T-helper 1 cell treated with Interleukin-12 subunit alpha and Interleukin-12 subunit beta and Interleukin-4 antibody, amounts not matched to agents 30 μg/mL and 1 μg/mL, for 36 hours (primary cell): Measurements from ENCODE around the gene ITPRIPL2.
A peak's percentile ranks its signal among the peaks of the same experiment; 100 is the strongest.

ENCODE experiments used
- H3K27ac Mint-ChIP-seq: one replicate; pipeline ENCODE4 v1.8.0; 2021; ENCODE audit warnings: mild to moderate bottlenecking, mixed read lengths
- H3K27me3 Mint-ChIP-seq: one replicate; pipeline ENCODE4 v1.8.0; 2021; ENCODE audit warnings: low read depth, mixed read lengths
- H3K36me3 Mint-ChIP-seq: one replicate; pipeline ENCODE4 v1.8.0; 2021; ENCODE audit warnings: low read depth, mixed read lengths
- H3K4me1 Mint-ChIP-seq: one replicate; pipeline ENCODE4 v1.8.0; 2021; ENCODE audit warnings: low read depth, mixed read lengths
- H3K4me3 Mint-ChIP-seq: one replicate; pipeline ENCODE4 v1.8.0; 2021; ENCODE audit warnings: mild to moderate bottlenecking, moderate library complexity, mixed read lengths
- H3K9me3 Mint-ChIP-seq: one replicate; pipeline ENCODE4 v1.8.0; 2021; ENCODE audit warnings: mixed read lengths

ITPRIPL2 gene

GRCh38 chr16:19086322-19087199 lies 27.2 kb upstream of the ITPRIPL2 start:
- Mint-ChIP-seq H3K4me1 (peaks cover 6% of the 10 kb centered on the region), H3K36me3 (peaks cover 5% of the 10 kb centered on the region), H3K9me3 (peaks cover 7% of the 10 kb centered on the region), H3K27ac (no peak overlapping the region), H3K27me3 (peaks cover 14% of the 10 kb centered on the region), H3K4me3 (peak overlapping the region; percentile 63)

- Mint-ChIP-seq H3K27ac (no peak overlapping the region), H3K4me3 (no peak overlapping the region), H3K9me3 (peaks cover 18% of the 10 kb centered on the region), H3K36me3 (peaks cover 1% of the 10 kb centered on the region), H3K27me3 (peaks cover 14% of the 10 kb centered on the region), H3K4me1 (peaks cover 6% of the 10 kb centered on the region)
Measured at GRCh38 chr16:19088341-19088916, 25.3 kb upstream of the ITPRIPL2 start.

GRCh38 chr16:19089410-19089955 lies 24.3 kb upstream of the ITPRIPL2 start:
- Mint-ChIP-seq H3K36me3 (peaks cover 1% of the 10 kb centered on the region), H3K27me3 (peaks cover 14% of the 10 kb centered on the region), H3K4me1 (peaks cover 6% of the 10 kb centered on the region), H3K9me3 (peaks cover 18% of the 10 kb centered on the region), H3K4me3 (no peak overlapping the region), H3K27ac (no peak overlapping the region)

GRCh38 chr16:19090916-19091315 lies 22.8 kb upstream of the ITPRIPL2 start:
- Mint-ChIP-seq H3K27ac (no peak overlapping the region), H3K27me3 (peaks cover 8% of the 10 kb centered on the region), H3K9me3 (peaks cover 23% of the 10 kb centered on the region)

GRCh38 chr16:19092653-19093410 lies 20.9 kb upstream of the ITPRIPL2 start:
- H3K36me3 Mint-ChIP-seq = peaks cover 1% of the 10 kb centered on the region
- H3K4me3 Mint-ChIP-seq = no peak overlapping the region
- no peak overlapping the region for H3K27ac Mint-ChIP-seq
- peaks cover 25% of the 10 kb centered on the region for H3K9me3 Mint-ChIP-seq
- peaks cover 4% of the 10 kb centered on the region for H3K4me1 Mint-ChIP-seq
- no peaks in the 10 kb centered on the region for H3K27me3 Mint-ChIP-seq

More at GRCh38 chr16:19090916-19091315, 22.8 kb upstream of the ITPRIPL2 start:
- Mint-ChIP-seq H3K36me3 (peaks cover 1% of the 10 kb centered on the region), H3K4me1 (peaks cover 10% of the 10 kb centered on the region), H3K4me3 (no peak overlapping the region)

GRCh38 chr16:19093631-19094541 lies 19.9 kb upstream of the ITPRIPL2 start:
- H3K9me3 Mint-ChIP-seq = peaks cover 31% of the 10 kb centered on the region
- H3K4me3 Mint-ChIP-seq = no peak overlapping the region
- peaks cover 1% of the 10 kb centered on the region for H3K36me3 Mint-ChIP-seq
- no peak overlapping the region for H3K27ac Mint-ChIP-seq
- H3K4me1 Mint-ChIP-seq = peaks cover 4% of the 10 kb centered on the region
- H3K27me3 Mint-ChIP-seq = no peaks in the 10 kb centered on the region

- peaks cover 4% of the 10 kb centered on the region for H3K4me1 Mint-ChIP-seq
- H3K27ac Mint-ChIP-seq = no peak overlapping the region
- peaks cover 1% of the 10 kb centered on the region for H3K36me3 Mint-ChIP-seq
- H3K4me3 Mint-ChIP-seq = no peak overlapping the region
- peaks cover 31% of the 10 kb centered on the region for H3K9me3 Mint-ChIP-seq
- no peaks in the 10 kb centered on the region for H3K27me3 Mint-ChIP-seq
Measured at GRCh38 chr16:19094542-19095365, 19.0 kb upstream of the ITPRIPL2 start.

GRCh38 chr16:19095654-19096053 lies 18.1 kb upstream of the ITPRIPL2 start:
- Mint-ChIP-seq H3K27ac (no peak overlapping the region), H3K9me3 (peaks cover 31% of the 10 kb centered on the region), H3K36me3 (peaks cover 1% of the 10 kb centered on the region), H3K27me3 (no peaks in the 10 kb centered on the region), H3K4me3 (no peak overlapping the region), H3K4me1 (peaks cover 4% of the 10 kb centered on the region)

- Mint-ChIP-seq H3K9me3 (peaks cover 13% of the 10 kb centered on the region), H3K4me1 (peaks cover 4% of the 10 kb centered on the region), H3K27ac (no peak overlapping the region), H3K27me3 (peaks cover 6% of the 10 kb centered on the region), H3K36me3 (no peaks in the 10 kb centered on the region), H3K4me3 (no peak overlapping the region)
Measured at GRCh38 chr16:19098173-19098572, 15.6 kb upstream of the ITPRIPL2 start.

GRCh38 chr16:19102187-19102872 lies 11.4 kb upstream of the ITPRIPL2 start:
- Mint-ChIP-seq H3K27me3 (peaks cover 6% of the 10 kb centered on the region), H3K9me3 (peaks cover 8% of the 10 kb centered on the region), H3K4me3 (no peak overlapping the region), H3K4me1 (no peaks in the 10 kb centered on the region), H3K27ac (no peak overlapping the region), H3K36me3 (no peaks in the 10 kb centered on the region)

GRCh38 chr16:19104607-19105006 lies 9.2 kb upstream of the ITPRIPL2 start:
- no peak overlapping the region for H3K4me3 Mint-ChIP-seq
- no peaks in the 10 kb centered on the region for H3K9me3 Mint-ChIP-seq
- H3K27ac Mint-ChIP-seq = no peak overlapping the region
- peaks cover 6% of the 10 kb centered on the region for H3K27me3 Mint-ChIP-seq
- H3K4me1 Mint-ChIP-seq = no peaks in the 10 kb centered on the region
- H3K36me3 Mint-ChIP-seq = no peaks in the 10 kb centered on the region

GRCh38 chr16:19105131-19105530 lies 8.6 kb upstream of the ITPRIPL2 start:
- no peak overlapping the region for H3K27ac Mint-ChIP-seq
- no peak overlapping the region for H3K4me3 Mint-ChIP-seq
- H3K27me3 Mint-ChIP-seq = peaks cover 6% of the 10 kb centered on the region
- no peaks in the 10 kb centered on the region for H3K36me3 Mint-ChIP-seq
- H3K4me1 Mint-ChIP-seq = no peaks in the 10 kb centered on the region
- H3K9me3 Mint-ChIP-seq = no peaks in the 10 kb centered on the region
